GM12801 (cell line): ENCODE results near the gene PEX3.
A peak's percentile ranks its signal among the peaks of the same experiment; 100 is the strongest.

Experiments used
- CTCF ChIP-seq: IDR thresholded peaks from one replicate; pipeline ENCODE4 v1.5.1; 2011; ENCODE audit warnings: control low read depth; ENCODE audit not compliant: insufficient read length; ENCODE audit errors: extremely low read depth

Gene PEX3

GRCh38 chr6:143408151-143408786 lies 42.3 kb upstream of the PEX3 start:
- no peak for TF ChIP-seq CTCF

GRCh38 chr6:143408787-143409162 lies 41.8 kb upstream of the PEX3 start:
- no peak for TF ChIP-seq CTCF

- no peak for TF ChIP-seq CTCF
Observed at GRCh38 chr6:143410859-143411270, 39.7 kb upstream of the PEX3 start.

- TF ChIP-seq CTCF: no peak
Observed at GRCh38 chr6:143414769-143415168, 35.8 kb upstream of the PEX3 start.

GRCh38 chr6:143419526-143419925 lies 31.1 kb upstream of the PEX3 start:
- TF ChIP-seq CTCF: no peak

GRCh38 chr6:143426026-143426425 lies 24.6 kb upstream of the PEX3 start:
- TF ChIP-seq CTCF: no peak

GRCh38 chr6:143427109-143427817 lies 23.3 kb upstream of the PEX3 start:
- TF ChIP-seq CTCF: peak; percentile 64
